WI38 (cell line): ENCODE measurements around the gene NTSR1.

Experiments
- H3K4me3 ChIP-seq: 2 replicates; pipeline ENCODE4 v1.5.1; 2011; ENCODE audit warnings: low read depth, mild to moderate bottlenecking, control low read depth, low read length
- CTCF ChIP-seq: IDR thresholded peaks from 2 replicates; pipeline ENCODE4 v1.5.1; 2012; ENCODE audit warnings: low read depth, mild to moderate bottlenecking, control low read depth, low read length

NTSR1 gene

GRCh38 chr20:62663145-62664018 is 45.3 kb upstream of the NTSR1 start:
- TF ChIP-seq CTCF, result no peak
- no peak overlapping the region for H3K4me3 ChIP-seq

- no peak overlapping the region for H3K4me3 ChIP-seq
- TF ChIP-seq CTCF, result no peak
These were observed 44.3 kb upstream of the NTSR1 start for GRCh38 chr20:62664019-62664971.

GRCh38 chr20:62665153-62665754 is 43.4 kb upstream of the NTSR1 start:
- H3K4me3 ChIP-seq, result no peak overlapping the region
- TF ChIP-seq CTCF, result no peak

- H3K4me3 ChIP-seq, result no peak overlapping the region
- TF ChIP-seq CTCF, result no peak
These were observed 42.6 kb upstream of the NTSR1 start for GRCh38 chr20:62665826-62666735.

GRCh38 chr20:62666736-62667529 is 41.7 kb upstream of the NTSR1 start:
- H3K4me3 ChIP-seq, result no peak overlapping the region
- TF ChIP-seq CTCF, result no peak
